Prostate gland (tissue), 2 donors: ENCODE results near the gene ZFHX3.

Source experiments
- CTCF ChIP-seq, 4 experiments: fragments of 200-600 bp in 2 of 4; fragments of 450-650 bp in 2 of 4; sonication (generic) in 2 of 4; IDR thresholded peaks; 1 replicate in 3 of 4; 2 replicates in 1 of 4; pipeline ENCODE4 v1.5.1; 2016 to 2019; ENCODE audit warnings: antibody characterized with exemption in 4 of 4, mild to moderate bottlenecking in 2 of 4, moderate library complexity in 2 of 4
- POLR2AphosphoS5 ChIP-seq: sonication (generic); formaldehyde crosslinking; IDR thresholded peaks from one replicate; pipeline ENCODE4 v1.6.1; 2017; ENCODE audit warnings: antibody characterized with exemption

DNA sequence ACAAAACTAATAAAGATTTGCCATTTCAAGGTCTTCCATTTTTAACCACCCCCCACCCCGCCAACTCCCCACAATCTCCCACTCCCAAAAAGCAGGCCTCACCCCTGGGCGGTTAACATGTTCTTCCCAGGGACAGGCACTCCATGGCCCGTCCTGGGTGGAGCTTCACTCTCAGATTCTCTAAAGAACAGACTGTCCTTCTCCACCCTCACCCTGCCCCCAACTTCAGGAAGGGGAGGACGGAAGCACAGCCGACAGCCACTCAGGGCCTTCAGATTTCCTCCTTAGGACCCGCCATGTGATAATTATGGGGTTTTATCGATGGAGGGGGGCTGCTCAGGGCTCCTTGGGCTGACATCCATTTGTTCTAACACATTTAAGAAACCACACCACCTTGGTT, 61.9 kb downstream of the ZFHX3 start:
- TF ChIP-seq CTCF (IDR thresholded peaks at IDR 0.05) (no peak), POLR2AphosphoS5 (peak; percentile 57)
